Measurements from ENCODE around the gene NARF.

DNA sequence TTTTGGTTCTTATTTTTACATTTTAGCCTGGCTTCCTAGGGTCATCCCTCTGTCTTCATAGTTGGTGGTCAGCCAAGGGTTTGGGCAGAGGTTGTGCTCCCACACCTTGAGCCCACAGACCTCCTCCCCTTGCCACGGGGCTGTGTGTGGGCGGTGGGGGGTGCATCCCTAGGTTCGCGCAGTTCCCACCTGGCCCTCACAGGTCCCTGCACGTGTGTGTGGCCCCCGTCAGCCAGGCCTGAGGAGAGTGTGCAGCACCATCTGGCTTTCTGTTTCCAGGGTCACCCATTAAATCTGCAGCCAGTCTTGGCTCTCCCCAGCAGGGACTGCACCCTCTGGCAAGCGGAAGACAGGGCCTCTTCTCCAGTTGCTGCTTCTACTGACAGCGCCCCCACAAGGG is 26.5 kb upstream of the NARF start:
- TF ChIP-seq, protein P1, sequence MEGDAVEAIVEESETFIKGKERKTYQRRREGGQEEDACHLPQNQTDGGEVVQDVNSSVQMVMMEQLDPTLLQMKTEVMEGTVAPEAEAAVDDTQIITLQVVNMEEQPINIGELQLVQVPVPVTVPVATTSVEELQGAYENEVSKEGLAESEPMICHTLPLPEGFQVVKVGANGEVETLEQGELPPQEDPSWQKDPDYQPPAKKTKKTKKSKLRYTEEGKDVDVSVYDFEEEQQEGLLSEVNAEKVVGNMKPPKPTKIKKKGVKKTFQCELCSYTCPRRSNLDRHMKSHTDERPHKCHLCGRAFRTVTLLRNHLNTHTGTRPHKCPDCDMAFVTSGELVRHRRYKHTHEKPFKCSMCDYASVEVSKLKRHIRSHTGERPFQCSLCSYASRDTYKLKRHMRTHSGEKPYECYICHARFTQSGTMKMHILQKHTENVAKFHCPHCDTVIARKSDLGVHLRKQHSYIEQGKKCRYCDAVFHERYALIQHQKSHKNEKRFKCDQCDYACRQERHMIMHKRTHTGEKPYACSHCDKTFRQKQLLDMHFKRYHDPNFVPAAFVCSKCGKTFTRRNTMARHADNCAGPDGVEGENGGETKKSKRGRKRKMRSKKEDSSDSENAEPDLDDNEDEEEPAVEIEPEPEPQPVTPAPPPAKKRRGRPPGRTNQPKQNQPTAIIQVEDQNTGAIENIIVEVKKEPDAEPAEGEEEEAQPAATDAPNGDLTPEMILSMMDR (IDR thresholded peaks at IDR 0.05): no peak
- TF ChIP-seq POLR2AphosphoS5 (IDR thresholded peaks at IDR 0.05): no peak
